ENCODE data around the gene ADARB1.
A peak's percentile ranks its signal among the peaks of the same experiment; 100 is the strongest.

The ADARB1 gene

DNA sequence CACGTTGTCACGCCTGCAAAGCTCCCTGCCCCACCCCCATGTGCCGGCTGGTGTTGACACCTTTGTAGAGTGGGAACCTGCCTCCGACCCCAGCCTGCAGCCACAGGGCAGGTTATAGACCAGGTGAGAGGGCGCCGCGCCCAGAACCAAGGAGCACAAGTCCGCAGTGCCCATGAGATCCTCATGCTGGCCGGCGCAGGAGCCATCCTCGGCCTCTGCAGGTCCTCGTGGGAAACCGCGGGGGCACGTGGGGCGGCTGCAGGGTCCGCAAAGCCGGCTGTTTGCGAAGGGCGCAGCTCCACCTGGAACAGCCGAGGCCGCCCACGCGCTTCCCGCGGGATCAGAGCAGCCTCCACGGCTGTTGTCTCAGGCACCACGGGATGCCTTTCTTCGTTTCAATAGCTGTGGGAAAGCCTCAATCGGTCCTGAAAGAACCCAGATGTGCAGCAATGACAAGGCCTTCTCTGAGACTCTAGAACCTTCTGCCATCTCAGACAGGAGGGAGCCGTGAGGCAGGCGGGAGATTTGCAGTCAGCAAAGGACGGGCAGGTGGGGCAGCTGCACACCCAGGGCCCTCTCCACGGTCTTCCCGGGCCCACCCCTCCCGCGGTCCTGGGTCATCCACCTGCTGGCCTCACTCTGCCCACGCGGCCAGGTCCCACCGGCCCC is 183.4 kb downstream of the ADARB1 start:
- no peak for DNase-seq

DNA sequence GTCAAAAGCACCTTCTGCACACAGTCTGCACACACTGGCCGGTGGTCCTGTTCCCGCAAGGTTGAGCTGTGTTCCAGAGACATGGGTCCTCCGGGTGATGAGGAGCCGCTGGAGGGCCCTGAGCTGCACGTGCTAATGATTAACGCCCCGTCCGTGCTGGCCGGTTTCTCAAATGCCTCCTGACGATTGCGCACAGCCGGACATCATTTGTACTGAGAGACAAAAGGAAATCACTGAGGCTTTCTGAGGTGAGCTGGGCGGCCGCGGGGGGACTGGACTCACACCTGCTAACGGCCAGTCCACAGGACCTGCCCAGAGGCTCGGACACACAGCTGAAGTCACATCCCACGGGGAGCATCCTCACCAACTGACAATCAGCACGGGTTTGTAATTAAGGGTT is 184.1 kb downstream of the ADARB1 start:
- no peak for DNase-seq

DNA sequence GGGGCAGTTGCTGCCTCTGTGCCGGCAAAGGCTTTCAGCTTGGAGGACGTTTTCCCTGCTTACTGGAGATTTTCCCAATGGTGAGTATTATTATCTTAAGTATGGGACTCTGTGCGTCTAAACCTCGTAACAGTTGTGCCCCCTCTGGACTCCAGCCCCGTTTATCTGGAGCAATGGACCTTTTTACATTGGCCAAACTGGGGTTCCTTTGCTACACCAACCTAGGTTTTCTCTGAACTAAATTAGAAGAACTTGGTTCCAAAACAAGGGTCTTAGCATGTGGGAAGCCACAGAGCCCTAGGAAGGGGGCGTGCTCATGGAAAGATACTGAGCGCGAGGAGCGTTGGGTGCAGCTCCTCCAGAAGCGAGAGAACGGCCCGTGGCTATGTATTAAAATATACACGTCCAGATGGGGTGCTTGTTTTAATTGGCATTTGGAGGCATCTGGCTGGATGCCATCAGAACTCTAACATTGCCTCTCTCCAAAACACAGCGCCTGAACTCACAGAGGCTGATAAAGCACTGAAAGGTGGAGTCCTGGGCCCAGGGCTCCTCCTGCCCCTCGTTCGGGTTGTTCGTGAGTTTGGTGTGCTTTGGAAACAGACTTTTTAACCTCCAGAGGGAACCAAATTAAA is 184.9 kb downstream of the ADARB1 start:
- no peak for DNase-seq

DNA sequence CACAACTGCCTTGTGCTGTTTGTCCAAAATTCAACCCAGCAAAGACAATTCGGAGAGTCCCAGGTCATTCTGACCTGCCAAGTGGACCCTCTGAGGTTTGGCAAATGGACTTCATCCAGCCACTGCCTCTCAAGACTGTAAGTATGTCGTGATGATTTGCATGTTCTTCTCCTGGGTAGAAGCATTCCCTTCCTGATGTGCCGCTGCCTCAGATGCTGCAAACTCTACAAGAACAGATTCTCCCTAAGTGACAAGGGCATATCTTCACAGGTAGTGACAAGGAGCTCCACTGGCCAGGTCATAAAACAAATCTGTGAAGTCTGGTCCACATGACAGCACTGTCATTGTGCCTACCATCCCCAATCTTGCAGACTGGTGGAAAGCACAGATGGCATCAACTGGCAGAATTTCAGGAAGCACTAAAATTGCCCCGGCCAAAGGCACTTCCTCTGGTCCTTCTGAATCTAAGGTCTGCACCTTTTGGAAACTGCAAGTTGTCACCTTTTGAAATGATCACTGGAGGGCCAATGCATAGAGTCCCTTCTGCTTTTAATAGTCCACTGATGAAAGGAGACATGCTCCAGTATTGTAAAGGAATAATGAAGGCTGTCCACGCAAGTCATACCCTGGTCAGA is 185.9 kb downstream of the ADARB1 start:
- no peak for DNase-seq

DNA sequence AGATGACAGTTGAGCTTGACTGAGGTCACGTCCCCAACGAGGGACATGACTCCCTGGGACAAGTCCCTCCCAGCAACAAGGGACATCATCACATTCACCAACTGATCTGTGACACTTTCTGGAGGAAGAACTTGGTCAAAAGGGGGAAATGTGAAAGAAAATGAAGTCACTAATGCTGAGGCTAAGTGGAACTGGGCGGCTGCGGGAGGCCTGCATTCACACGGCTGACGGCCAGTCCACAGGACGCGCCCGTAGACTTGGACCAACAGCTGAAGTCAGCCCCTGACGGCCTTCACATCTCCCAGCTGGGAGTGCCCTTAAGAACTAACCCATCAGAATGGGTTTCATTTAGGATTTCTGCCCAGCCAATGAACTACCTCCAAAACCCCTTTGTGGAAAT is 186.7 kb downstream of the ADARB1 start:
- no peak for DNase-seq

- no peak for DNase-seq
These were observed 187.7 kb downstream of the ADARB1 start for GRCh38 chr21:45262041-45262581.

GRCh38 chr21:45262616-45263015 is 188.2 kb downstream of the ADARB1 start:
- no peak for DNase-seq

DNA sequence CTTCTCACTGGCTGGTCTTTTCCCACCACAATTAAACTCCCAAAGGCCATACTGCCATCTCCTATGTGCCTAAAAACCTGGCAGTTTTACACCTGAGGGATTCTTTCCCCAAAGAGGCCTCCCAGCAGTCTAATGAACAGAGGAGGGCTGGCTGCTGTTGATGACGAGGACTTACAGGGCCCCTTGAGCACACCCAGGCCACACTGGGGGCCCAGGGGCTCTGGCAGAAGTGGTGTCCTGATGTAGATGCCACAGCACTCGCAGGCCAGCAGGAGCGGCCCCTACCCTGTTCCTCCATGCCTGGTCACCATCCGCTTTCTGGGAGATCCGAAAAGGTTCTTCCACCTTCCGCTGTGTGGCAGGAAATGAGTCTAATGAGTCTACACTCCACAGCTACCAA is 189.2 kb downstream of the ADARB1 start:
- DNase-seq: no peak

- DNase-seq: no peak
These were observed 189.9 kb downstream of the ADARB1 start for GRCh38 chr21:45264146-45264911.

GRCh38 chr21:45264912-45265515 is 190.6 kb downstream of the ADARB1 start:
- no peak for DNase-seq

DNA sequence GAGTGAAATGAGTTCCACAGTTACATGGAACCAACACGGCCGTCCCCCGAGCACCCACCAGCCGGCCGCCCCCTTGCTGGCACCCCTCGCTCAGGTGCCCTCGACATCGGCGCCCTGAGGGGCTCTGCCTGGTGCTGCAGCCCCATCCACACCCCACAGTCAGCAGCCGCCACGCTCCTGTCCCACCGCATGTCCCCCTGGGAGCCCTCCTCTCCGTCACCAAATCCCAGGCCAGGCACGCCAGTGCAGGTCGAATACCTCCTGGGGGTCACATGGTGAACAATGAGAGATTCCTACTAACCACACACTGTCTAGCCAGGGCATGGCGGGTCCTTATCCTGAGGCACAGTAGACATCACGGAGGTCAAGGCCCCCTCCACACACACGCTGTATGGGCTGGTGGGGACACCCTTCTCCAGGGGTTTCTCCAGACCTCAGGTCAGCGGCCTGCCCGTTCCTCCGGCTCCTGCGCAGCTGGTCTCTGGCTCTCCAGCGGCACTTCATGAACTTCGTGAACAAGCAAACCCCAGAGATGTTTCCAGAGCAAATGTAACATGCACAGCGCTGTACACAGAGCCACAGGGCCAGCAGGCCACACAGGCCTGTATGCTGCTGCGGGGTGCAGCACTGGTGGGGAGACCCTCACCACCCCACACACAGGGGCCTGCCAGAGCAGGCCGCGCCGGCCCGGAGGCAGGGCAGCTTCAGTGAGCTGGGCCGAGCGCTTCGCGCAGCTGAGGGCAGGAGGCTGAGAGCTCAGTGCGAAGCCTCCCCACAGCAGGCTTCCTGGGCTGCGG is 191.5 kb downstream of the ADARB1 start:
- DNase-seq: no peak

- DNase-seq: peak in 1 of 2 experiments; percentile 13
These were observed 192.4 kb downstream of the ADARB1 start for GRCh38 chr21:45266518-45267389.

DNA sequence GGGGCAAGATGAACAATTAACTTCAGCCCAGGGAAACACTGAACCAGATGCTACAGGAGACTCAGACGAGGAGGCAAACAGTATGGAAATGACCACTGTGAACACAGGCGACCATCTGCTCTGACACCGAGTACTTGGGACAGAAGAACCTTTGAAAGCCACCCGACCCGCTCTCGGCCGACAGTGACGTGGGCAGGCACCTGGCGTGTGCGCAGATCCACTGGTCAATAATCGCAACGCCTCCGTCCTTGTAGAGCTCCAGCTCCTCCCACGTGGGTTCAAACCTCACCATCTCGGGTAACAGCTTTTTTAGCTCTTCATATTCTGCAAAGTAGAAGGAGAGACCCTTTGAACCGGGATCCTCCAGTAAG is 193.0 kb downstream of the ADARB1 start:
- DNase-seq: no peak

- DNase-seq: no peak
These were observed 195.5 kb downstream of the ADARB1 start for GRCh38 chr21:45269861-45270260.

DNA sequence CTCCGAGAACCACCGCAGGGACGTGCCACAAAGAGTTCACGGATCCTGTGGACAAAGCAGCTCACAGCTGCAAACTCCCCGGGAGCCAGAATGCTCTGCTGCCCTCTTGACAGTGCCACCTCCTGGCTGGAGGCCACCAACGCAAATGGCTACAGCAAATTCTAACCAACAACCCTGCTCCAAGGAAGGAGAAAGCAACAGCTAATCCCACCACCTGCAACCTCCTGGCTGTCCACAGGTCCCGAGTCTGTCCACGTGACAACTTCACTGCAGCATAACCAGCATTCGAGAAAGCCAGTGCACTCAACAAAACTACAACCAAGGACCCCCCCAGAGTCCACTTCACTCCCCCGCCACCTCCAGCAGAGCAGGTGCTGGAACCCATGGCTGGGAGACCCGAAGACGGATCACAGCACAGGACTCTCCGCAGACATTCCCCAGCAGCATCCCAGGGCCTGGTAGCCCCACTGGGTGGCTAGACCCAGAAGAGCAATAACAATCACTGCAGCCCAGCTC is 196.0 kb downstream of the ADARB1 start:
- no peak for DNase-seq

Measured in activated CD4-positive, alpha-beta T cell treated with anti-CD3 and anti-CD28 coated beads, Interleukin-2, amount 50 U/mL, for 4 hours (primary cell).